ENCODE results near the gene RND2. TPM values are rescaled to one million over a fixed set of nuclear protein-coding genes. Genes with fewer than 3 reads are reported as not detected.

The RND2 gene
- total and polyA plus RNA-seq, 7 donors = 0.04 to 0.22 (median 0.09) TPM

DNA sequence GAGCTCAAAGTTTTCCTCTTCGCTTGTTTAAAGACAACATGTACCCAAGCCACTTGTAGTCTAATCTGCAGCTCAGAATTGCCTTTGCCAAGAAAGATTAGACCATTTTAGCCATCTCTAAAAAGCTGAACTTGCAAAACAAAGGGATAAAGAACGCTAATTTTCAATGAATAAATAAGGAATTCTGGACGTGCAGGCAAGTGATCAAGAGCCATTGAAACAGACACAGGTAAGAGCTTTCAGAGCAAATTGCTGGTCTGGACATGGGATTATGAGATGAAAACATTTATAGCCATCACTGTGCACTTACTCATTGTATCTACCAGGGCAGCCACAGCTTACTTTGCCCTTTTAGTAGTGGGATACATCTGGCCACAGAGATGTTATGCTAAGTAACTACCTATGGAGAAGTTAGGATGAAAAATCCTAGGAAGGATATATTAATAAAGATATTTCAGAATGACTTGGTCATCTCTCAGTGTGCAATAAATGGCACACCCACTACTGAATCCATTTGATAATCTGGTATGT, 44.4 kb downstream of the RND2 start:
- TF ChIP-seq CTCF (IDR thresholded peaks at IDR 0.05) = no peak

GRCh38 chr17:43070257-43070656, 45.2 kb downstream of the RND2 start:
- WGBS, 3 donors = 42 to 70% (median 50%) methylated on average over 1 of the region's 1 CpG
- Histone ChIP-seq H3K4me1 (no peaks in the 10 kb centered on the region), H3K27me3 (ENCODE audit: insufficient read depth in 3 of 3, low read length in 2 of 3) (no peaks in the 10 kb centered on the region), H3K27ac (no peak overlapping the region), H3K9me3 (no peaks in the 10 kb centered on the region), H3K4me3 (no peak overlapping the region), H3K36me3 (ENCODE audit: insufficient read depth in 1 of 2, low read depth in 1 of 2) (peaks cover 0 to 24% of the 10 kb centered on the region in 2 donors)
- intact Hi-C loops (cut with DNase I) = no loop called here
- ATAC-seq (no peak), DNase-seq (no peak)
- TF ChIP-seq CTCF (IDR thresholded peaks at IDR 0.05) = no peak

More for the DNA sequence above, 44.4 kb downstream of the RND2 start:
- ATAC-seq (no peak), DNase-seq (no peak)
- intact Hi-C loops (cut with DNase I) = no loop called here
- H3K4me1 ChIP-seq = no peaks in the 10 kb centered on the region
- WGBS, 3 donors = 81 to 90% (median 84%) methylated on average over 3 of the region's 3 CpGs
- no peaks in the 10 kb centered on the region for H3K27me3 ChIP-seq (ENCODE audit: insufficient read depth in 3 of 3, low read length in 2 of 3)
- no peak overlapping the region for H3K27ac ChIP-seq
- peaks cover 0 to 21% of the 10 kb centered on the region in 2 donors for H3K36me3 ChIP-seq (ENCODE audit: insufficient read depth in 1 of 2, low read depth in 1 of 2)
- no peaks in the 10 kb centered on the region for H3K9me3 ChIP-seq
- H3K4me3 ChIP-seq = no peak overlapping the region

DNA sequence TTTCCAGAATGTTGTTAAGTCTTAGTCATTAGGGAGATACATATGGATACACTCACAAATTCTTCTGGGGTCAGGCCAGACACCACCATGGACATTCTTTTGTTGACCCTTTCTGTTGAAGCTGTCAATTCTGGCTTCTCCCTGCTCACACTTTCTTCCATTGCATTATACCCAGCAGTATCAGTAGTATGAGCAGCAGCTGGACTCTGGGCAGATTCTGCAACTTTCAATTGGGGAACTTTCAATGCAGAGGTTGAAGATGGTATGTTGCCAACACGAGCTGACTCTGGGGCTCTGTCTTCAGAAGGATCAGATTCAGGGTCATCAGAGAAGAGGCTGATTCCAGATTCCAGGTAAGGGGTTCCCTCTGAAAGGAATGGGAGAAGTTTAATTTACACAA, 45.8 kb downstream of the RND2 start:
- no peaks in the 10 kb centered on the region for H3K9me3 ChIP-seq
- WGBS, 3 donors = 76 to 84% (median 79%) methylated on average over 1 of the region's 1 CpG
- H3K4me3 ChIP-seq = no peak overlapping the region
- TF ChIP-seq CTCF (IDR thresholded peaks at IDR 0.05) = no peak
- peaks cover 0 to 30% of the 10 kb centered on the region in 2 donors for H3K36me3 ChIP-seq (ENCODE audit: insufficient read depth in 1 of 2, low read depth in 1 of 2)
- no peaks in the 10 kb centered on the region for H3K27me3 ChIP-seq (ENCODE audit: insufficient read depth in 3 of 3, low read length in 2 of 3)
- DNase-seq = no peak
- no peak for ATAC-seq
- no peak overlapping the region for H3K27ac ChIP-seq
- intact Hi-C loops (cut with DNase I) = no loop called here
- no peaks in the 10 kb centered on the region for H3K4me1 ChIP-seq

GRCh38 chr17:43074869-43075268, 49.8 kb downstream of the RND2 start:
- TF ChIP-seq CTCF (IDR thresholded peaks at IDR 0.05) = no peak
- H3K27me3 ChIP-seq (ENCODE audit: insufficient read depth in 3 of 3, low read length in 2 of 3) = no peaks in the 10 kb centered on the region
- no peak overlapping the region for H3K27ac ChIP-seq
- intact Hi-C loops (cut with DNase I) = no loop called here
- no peak overlapping the region for H3K4me3 ChIP-seq
- 91 to 96% (median 93%) methylated on average over 4 of the region's 4 CpGs for WGBS, 3 donors
- peaks cover 0 to 24% of the 10 kb centered on the region in 2 donors for H3K36me3 ChIP-seq (ENCODE audit: insufficient read depth in 1 of 2, low read depth in 1 of 2)
- no peak for DNase-seq
- no peaks in the 10 kb centered on the region for H3K4me1 ChIP-seq
- no peaks in the 10 kb centered on the region for H3K9me3 ChIP-seq
- no peak for ATAC-seq

Measured in psoas muscle (tissue), 8 donors.